Liver (tissue), 9 donors: ENCODE data around the gene SLC6A7. TPM values are rescaled to one million over a fixed set of nuclear protein-coding genes. Genes with fewer than 3 reads are reported as not detected.

Source experiments
- DNase-seq: peaks from one replicate; pipeline ENCODE4 v3.0.0-alpha.2; 2017; ENCODE audit warnings: low spot score
- H3K27ac ChIP-seq, 2 donors: one replicate each; pipeline ENCODE4 v1.7.0; 2013; ENCODE audit warnings: inconsistent platforms in 2 of 2, low read length in 2 of 2, control low read depth in 1 of 2, low read depth in 1 of 2, mild to moderate bottlenecking in 1 of 2
- H3K27me3 ChIP-seq, 4 donors: one replicate each; pipeline versions ENCODE4 v1.6.1 to v1.7.0; 2013; ENCODE audit warnings: low read length in 3 of 4, inconsistent platforms in 1 of 4, mild to moderate bottlenecking in 1 of 4, moderate library complexity in 1 of 4; ENCODE audit not compliant: control insufficient read depth in 4 of 4, insufficient read depth in 4 of 4
- H3K36me3 ChIP-seq, 4 donors: one replicate each; pipeline versions ENCODE4 v1.6.1 to v1.7.0; 2013; ENCODE audit warnings: low read length in 3 of 4, mild to moderate bottlenecking in 3 of 4, low read depth in 1 of 4, moderate library complexity in 1 of 4; ENCODE audit not compliant: control insufficient read depth in 4 of 4, insufficient read depth in 3 of 4
- H3K4me1 ChIP-seq, 4 donors: one replicate each; pipeline versions ENCODE4 v1.6.1 to v1.7.0; 2013; ENCODE audit warnings: low read length in 3 of 4, mild to moderate bottlenecking in 3 of 4, moderate library complexity in 1 of 4; ENCODE audit not compliant: control insufficient read depth in 4 of 4, insufficient read depth in 4 of 4
- H3K4me3 ChIP-seq, 3 donors: one replicate each; pipeline versions ENCODE4 v1.6.1 to v1.7.0; 2013; ENCODE audit warnings: low read length in 3 of 3, control low read depth in 1 of 3, low read depth in 1 of 3, mild to moderate bottlenecking in 1 of 3
- H3K9ac ChIP-seq, 2 donors: one replicate each; pipeline ENCODE4 v1.7.0; 2013; ENCODE audit warnings: low read length in 2 of 2, mild to moderate bottlenecking in 2 of 2, moderate library complexity in 2 of 2, control low read depth in 1 of 2, low read depth in 1 of 2
- H3K9me3 ChIP-seq, 4 donors: one replicate each; pipeline versions ENCODE4 v1.6.1 to v1.7.0; 2013; ENCODE audit warnings: low read length in 3 of 4; ENCODE audit not compliant: control insufficient read depth in 4 of 4
- CTCF ChIP-seq: fragments of 150-350 bp; IDR thresholded peaks from 2 replicates; pipeline ENCODE4 v1.5.1; 2017; ENCODE audit warnings: improper control_type of control experiment, low read depth, low read length; ENCODE audit not compliant: missing input control
- EGR1 ChIP-seq, 2 donors: IDR thresholded peaks; 2 replicates each; pipeline ENCODE4 v1.6.1; 2016 to 2018; ENCODE audit warnings: antibody characterized with exemption in 2 of 2, low read depth in 2 of 2
- FOXA1 ChIP-seq: IDR thresholded peaks from 2 replicates; pipeline ENCODE4 v1.6.1; 2016; ENCODE audit warnings: antibody characterized with exemption
- FOXA2 ChIP-seq: IDR thresholded peaks from 2 replicates; pipeline ENCODE4 v1.6.1; 2016; ENCODE audit warnings: antibody characterized with exemption
- JUND ChIP-seq, 2 donors: IDR thresholded peaks; 2 replicates each; pipeline ENCODE4 v1.6.1; 2016; ENCODE audit warnings: antibody characterized with exemption in 2 of 2
- NR2F2 ChIP-seq: IDR thresholded peaks from 2 replicates; pipeline ENCODE4 v1.6.1; 2016; ENCODE audit warnings: antibody characterized with exemption
- RAD21 ChIP-seq, 2 donors: IDR thresholded peaks; 2 replicates each; pipeline ENCODE4 v1.6.1; 2016; ENCODE audit warnings: antibody characterized with exemption in 2 of 2, mild to moderate bottlenecking in 2 of 2
- REST ChIP-seq: IDR thresholded peaks from 2 replicates; pipeline ENCODE4 v1.6.1; 2016; ENCODE audit warnings: antibody characterized with exemption, mild to moderate bottlenecking
- TAF1 ChIP-seq: conservative IDR thresholded peaks from 2 replicates; pipeline ENCODE4 v1.6.1; 2016; ENCODE audit warnings: antibody characterized with exemption, mild to moderate bottlenecking
- YY1 ChIP-seq: IDR thresholded peaks from 2 replicates; pipeline ENCODE4 v1.6.1; 2016; ENCODE audit warnings: antibody characterized with exemption, mild to moderate bottlenecking
- WGBS: extraction: QIAGEN DNeasy Blood & Tissue Kit; methylation state at CpG from one replicate; pipeline ENCODE4 v1.1.7; 2013; 5-methylcytosine and 5-hydroxymethylcytosine counted together
- polyA plus RNA-seq, 2 donors: library from polyadenylated mRNA; stranded (reverse) in 1 of 2; unstranded in 1 of 2; fragments of 200-250 nt in 1 of 2; fragments of >200 nt in 1 of 2; fragmentation: Nextera tagmentation in 1 of 2; extraction: Ambion mirVana in 1 of 2; gene quantifications; one replicate each; pipeline versions ENCODE4 v1.2.1 to v1.2.3, GENCODE V29; 2013 to 2015
- total RNA-seq, 2 donors: library from RNA; depleted of rRNA; stranded (reverse); fragments of >200 nt; gene quantifications; one replicate each; pipeline ENCODE4 v1.2.3, GENCODE V29; 2014
- donor health status: healthy.
- donor health status: healthy.
- donor health status: healthy.
- donor health status: healthy.
- donor health status: healthy.

Gene SLC6A7
- total and polyA plus RNA-seq, 4 donors = not detected

- no peak for TF ChIP-seq REST
- no peak for TF ChIP-seq NR2F2
- TF ChIP-seq FOXA1 = no peak
- TF ChIP-seq JUND (IDR thresholded peaks at IDR 0.05) = no peak
- TF ChIP-seq CTCF = no peak
Observed at GRCh38 chr5:150236313-150236712, 46.5 kb downstream of the SLC6A7 start (continued).

- no peak for TF ChIP-seq RAD21 (IDR thresholded peaks at IDR 0.05)
- no peak for TF ChIP-seq FOXA1
- TF ChIP-seq CTCF = no peak
- Histone ChIP-seq H3K27ac (no peak overlapping the region), H3K27me3 (no peaks in the 10 kb centered on the region), H3K36me3 (no peaks in the 10 kb centered on the region), H3K9me3 (no peaks in the 10 kb centered on the region), H3K4me3 (no peak overlapping the region), H3K9ac (no peak overlapping the region), H3K4me1 (no peaks in the 10 kb centered on the region)
- WGBS = 83% methylated on average over 15 of the region's 15 CpGs
- DNase-seq = no peak
Observed at GRCh38 chr5:150236981-150237754, 47.3 kb downstream of the SLC6A7 start.

GRCh38 chr5:150238646-150239045 is 48.8 kb downstream of the SLC6A7 start:
- Histone ChIP-seq H3K27ac (no peak overlapping the region), H3K27me3 (no peaks in the 10 kb centered on the region), H3K9me3 (no peaks in the 10 kb centered on the region), H3K4me1 (no peaks in the 10 kb centered on the region), H3K9ac (no peak overlapping the region), H3K36me3 (no peaks in the 10 kb centered on the region), H3K4me3 (no peak overlapping the region)
- no peak for DNase-seq
- TF ChIP-seq TAF1 = no peak
- no peak for TF ChIP-seq FOXA1
- no peak for TF ChIP-seq YY1
- no peak for TF ChIP-seq EGR1 (IDR thresholded peaks at IDR 0.05; ENCODE audit: low read depth in 2 of 2)
- no peak for TF ChIP-seq FOXA2
- 93% methylated on average over 10 of the region's 10 CpGs for WGBS
